ENCODE data around the gene KLK3. TPM values are rescaled to one million over a fixed set of nuclear protein-coding genes. Genes with fewer than 3 reads are reported as not detected.

KLK3 gene
- total and polyA plus RNA-seq, 2 of the 8 experiments (the other 6 are each of a cell fraction or from before 2014, with no cell fraction given), result 0.08 TPM; not detected in 1

DNA sequence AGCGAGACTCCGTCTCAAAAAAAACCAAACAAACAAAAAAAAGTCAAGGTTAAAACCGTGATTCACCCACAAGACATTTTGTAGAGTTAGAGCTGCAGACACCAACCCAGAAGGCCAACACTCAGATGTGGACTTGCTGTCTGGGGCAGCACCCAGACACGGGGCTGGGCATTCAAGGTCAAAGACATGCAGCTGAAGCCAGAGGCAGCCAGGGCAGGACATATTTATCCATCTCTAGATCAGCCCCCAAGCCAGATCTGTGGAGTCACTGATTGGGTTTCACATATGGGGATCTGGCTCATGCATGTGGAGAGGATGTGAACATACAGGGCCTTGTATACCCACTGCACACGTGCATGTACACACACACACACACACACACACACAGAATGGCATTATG, 24.9 kb upstream of the KLK3 start:
- no peak overlapping the region for H2BK15ac ChIP-seq (ENCODE audit: low read length)
- H3K79me2 ChIP-seq (ENCODE audit: control insufficient read depth in 1 of 2, insufficient read depth in 2 of 2, low read length in 2 of 2), result no peaks in the 10 kb centered on the region
- no peaks in the 10 kb centered on the region; a peak in 1 of 7 replicates for H3K4me1 ChIP-seq (replicated peaks in 1 of 4; ENCODE audit: control insufficient read depth in 3 of 4, insufficient read depth in 4 of 4, low read length in 3 of 4)
- H3K9ac ChIP-seq (replicated peaks in 1 of 4; ENCODE audit: extremely low read depth in 1 of 4, low read depth in 3 of 4, low read length in 3 of 4), result no peak overlapping the region
- H2BK120ac ChIP-seq (replicated peaks; ENCODE audit: low read depth, low read length), result no peak overlapping the region
- no peak overlapping the region for H3K18ac ChIP-seq (ENCODE audit: extremely low read depth, low read length)
- no peak overlapping the region for H3K4me3 ChIP-seq (ENCODE audit: extremely low read depth in 1 of 4, insufficient read depth in 2 of 4, low read depth in 3 of 4, low read length in 4 of 4)
- no peaks in the 10 kb centered on the region; a peak in 1 of 4 replicates for H3K9me3 ChIP-seq (ENCODE audit: insufficient read depth in 2 of 2, low read depth in 1 of 2, low read length in 1 of 2)
- H3K4ac ChIP-seq (replicated peaks; ENCODE audit: insufficient read length, low read depth, low read length), result no peak overlapping the region
- H3K23me2 ChIP-seq (ENCODE audit: low read depth, low read length), result peaks cover 5% of the 10 kb centered on the region; the same call in 1 of the 2 replicates
- no peak overlapping the region for H2AK5ac ChIP-seq (ENCODE audit: low read depth, low read length)
- no peak for FAIRE-seq
- no peaks in the 10 kb centered on the region for H4K20me1 ChIP-seq (replicated peaks in 1 of 2; ENCODE audit: control insufficient read depth in 1 of 2, insufficient read depth in 2 of 2, low read length in 2 of 2)
- no peak overlapping the region for H3K56ac ChIP-seq (replicated peaks; ENCODE audit: insufficient read length, low read depth, low read length)
- ChIA-PET CTCF (ENCODE audit: partially characterized antibody) (interaction anchor here (0.8 to 1.8 kb wide), 5 partner anchors 8 to 92 kb away, joined by 3 to 6 read pairs (median 3); no protein-coding TSS in a partner anchor), POLR2A (ENCODE audit: partially characterized antibody) (interaction anchor here (0.7 to 2.8 kb wide), 8 partner anchors 8 to 37 kb away, joined by 3 to 13 read pairs (median 4); no protein-coding TSS in a partner anchor)
- peaks cover 0 to 5% (median under 1%) of the 10 kb centered on the region in 4 experiments; a peak in 4 of 7 replicates for H3K27me3 ChIP-seq (replicated peaks in 1 of 4; ENCODE audit: control insufficient read depth in 3 of 4, extremely low read depth in 1 of 4, insufficient read depth in 3 of 4, low read length in 3 of 4)
- no peak for DNase-seq (ENCODE audit: low read depth in 1 of 2, low spot score in 2 of 2)
- no peak overlapping the region for H3K4me2 ChIP-seq (ENCODE audit: insufficient read depth in 1 of 2, low read depth in 2 of 2, low read length in 2 of 2)
- no peak overlapping the region for H4K5ac ChIP-seq (ENCODE audit: insufficient read length, low read depth, low read length)
- H4K8ac ChIP-seq (ENCODE audit: extremely low read depth, insufficient read depth, low read length), result no peak overlapping the region
- H3K27ac ChIP-seq (ENCODE audit: low read depth, low read length), result no peak overlapping the region
- H3K36me3 ChIP-seq (ENCODE audit: control insufficient read depth in 2 of 4, insufficient read depth in 4 of 4, low read length in 3 of 4), result no peaks in the 10 kb centered on the region
- no peak overlapping the region for H2BK20ac ChIP-seq (ENCODE audit: low read length)
- no peak overlapping the region for H2BK5ac ChIP-seq (ENCODE audit: low read depth, low read length)
- H3K79me1 ChIP-seq (ENCODE audit: low read depth, low read length), result no peaks in the 10 kb centered on the region
- H2AFZ ChIP-seq (ENCODE audit: low read length), result no peak overlapping the region
- 85% methylated on average over 5 of the region's 5 CpGs; no CpG with 5 or more reads in 1 of the 2 experiments for WGBS, 2 experiments (ENCODE audit: extremely low coverage in 1 of 2, insufficient coverage in 1 of 2, insufficient read length in 1 of 2, insufficient replicate concordance in 2 of 2, low coverage in 1 of 2, low lambda C conversion rate in 2 of 2, missing lambda C conversion rate in 1 of 2)
- no peak overlapping the region for H4K91ac ChIP-seq (replicated peaks; ENCODE audit: insufficient read length, low read length)
- no peak overlapping the region for H3K14ac ChIP-seq (ENCODE audit: insufficient read length)
- 0 out of 2 replicates have a peak overlapping the region, but pooled peaks have one; percentile 27 for H2BK12ac ChIP-seq (ENCODE audit: low read depth, low read length)
- H3K23ac ChIP-seq (ENCODE audit: insufficient read length), result no peak overlapping the region
- TF ChIP-seq ATF2 (IDR thresholded peaks at IDR 0.05; ENCODE audit: low read length), result no peak
- TF ChIP-seq GABPA (IDR thresholded peaks at IDR 0.05; ENCODE audit: borderline replicate concordance, insufficient read depth, low read length), result no peak
- TF ChIP-seq SIX5 (IDR thresholded peaks at IDR 0.05; ENCODE audit: low read depth, low read length), result no peak
- TF ChIP-seq FOSL1 (IDR thresholded peaks at IDR 0.05; ENCODE audit: insufficient read depth, low read depth, low read length), result no peak
- no peak for TF ChIP-seq SP4 (IDR thresholded peaks at IDR 0.05; ENCODE audit: low read length)
- TF ChIP-seq CEBPB (IDR thresholded peaks at IDR 0.05; ENCODE audit: low read depth, low read length), result no peak
- no peak for TF ChIP-seq TBP (IDR thresholded peaks at IDR 0.05; ENCODE audit: low read depth, low read length)
- TF ChIP-seq RFX5 (IDR thresholded peaks at IDR 0.05; ENCODE audit: borderline replicate concordance, low read depth, low read length), result no peak
- no peak for TF ChIP-seq CHD1 (IDR thresholded peaks at IDR 0.05; ENCODE audit: low read depth, low read length)
- TF ChIP-seq POLR2AphosphoS5 (IDR thresholded peaks at IDR 0.05; ENCODE audit: low read depth, low read length), result no peak
- TF ChIP-seq TEAD4 (IDR thresholded peaks at IDR 0.05; ENCODE audit: low read depth, low read length), result no peak
- no peak for TF ChIP-seq PHF8 (conservative IDR thresholded peaks at IDR 0.05; ENCODE audit: low read depth, low read length)
- TF ChIP-seq RAD21 (IDR thresholded peaks at IDR 0.05 in 1 of 2, conservative IDR thresholded peaks at IDR 0.05 in 1 of 2; ENCODE audit: low read depth in 2 of 2, low read length in 2 of 2), result no peak

Data from H1 (cell line).